HEK293T (cell line): ENCODE results near the gene CALD1.

Source experiments
- ELF4 ChIP-seq: fragments of 450-650 bp; IDR thresholded peaks from 2 replicates; pipeline ENCODE4 v1.6.1; 2017; ENCODE audit warnings: antibody characterized with exemption
- FOXK2 ChIP-seq: fragments of 450-650 bp; IDR thresholded peaks from 2 replicates; pipeline ENCODE4 v1.6.1; 2016; ENCODE audit warnings: mild to moderate bottlenecking
- FOXM1 ChIP-seq: fragments of 450-650 bp; IDR thresholded peaks from 2 replicates; pipeline ENCODE4 v1.6.1; 2017; ENCODE audit warnings: mild to moderate bottlenecking, borderline replicate concordance
- HDGF ChIP-seq: fragments of 450-650 bp; IDR thresholded peaks from 2 replicates; pipeline ENCODE4 v1.6.1; 2017; ENCODE audit warnings: antibody characterized with exemption, borderline replicate concordance
- L3MBTL2 ChIP-seq: fragments of 450-650 bp; conservative IDR thresholded peaks from 2 replicates; pipeline ENCODE4 v1.6.1; 2016; ENCODE audit warnings: mild to moderate bottlenecking
- NFRKB ChIP-seq: fragments of 450-650 bp; IDR thresholded peaks from 2 replicates; pipeline ENCODE4 v1.6.1; 2016; ENCODE audit warnings: mild to moderate bottlenecking, moderate library complexity
- SP1 ChIP-seq: fragments of 450-650 bp; IDR thresholded peaks from 2 replicates; pipeline ENCODE4 v1.6.1; 2017
- SUZ12 ChIP-seq: fragments of 450-650 bp; IDR thresholded peaks from 2 replicates; pipeline ENCODE4 v1.6.1; 2016; ENCODE audit warnings: mild to moderate bottlenecking
- TARDBP ChIP-seq: fragments of 450-650 bp; IDR thresholded peaks from 2 replicates; pipeline ENCODE4 v1.6.1; 2016
- ZNF384 ChIP-seq: fragments of 450-650 bp; IDR thresholded peaks from 2 replicates; pipeline ENCODE4 v1.6.1; 2016
- TF ChIP-seq, protein P1 (sequence below): fragments of 450-650 bp; IDR thresholded peaks from 2 replicates; pipeline ENCODE4 v1.6.1; 2016

DNA sequence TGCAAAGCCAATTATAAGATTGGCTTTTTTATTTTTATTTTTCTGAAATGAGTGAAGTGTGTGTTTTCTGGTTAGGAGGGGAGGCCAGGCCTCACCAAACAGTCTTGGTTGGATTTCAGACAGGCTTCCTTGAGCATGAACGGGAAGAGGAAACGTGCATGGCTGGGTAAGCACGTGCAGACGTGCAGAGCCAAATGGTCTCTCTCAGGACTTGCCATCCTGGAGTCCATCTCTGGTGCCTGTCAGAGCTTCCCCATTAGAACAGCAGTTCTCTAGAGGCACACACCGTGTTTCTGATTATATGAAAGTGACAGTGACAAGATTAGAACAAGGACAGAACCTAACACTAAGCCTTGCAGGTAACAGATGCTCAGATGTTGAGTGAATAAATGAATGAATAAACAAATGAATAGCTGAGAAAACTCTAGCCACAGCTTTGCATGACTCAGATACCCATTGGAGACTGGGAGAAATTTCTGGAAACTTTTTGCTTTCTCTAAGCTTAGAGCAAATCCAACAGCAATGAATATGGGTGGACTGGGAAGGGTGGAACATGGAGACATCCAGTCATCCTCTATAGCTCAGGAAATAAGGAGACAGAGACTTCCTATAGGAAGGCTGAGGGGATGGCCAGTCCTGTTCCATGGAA, 11.8 kb upstream of the CALD1 start:
- TF ChIP-seq NFRKB (no peak), FOXM1 (no peak), TARDBP (no peak), SUZ12 (no peak), ELF4 (no peak), SP1 (no peak), FOXK2 (no peak), ZNF384 (no peak), HDGF (no peak), L3MBTL2 (no peak)
- TF ChIP-seq, protein P1, sequence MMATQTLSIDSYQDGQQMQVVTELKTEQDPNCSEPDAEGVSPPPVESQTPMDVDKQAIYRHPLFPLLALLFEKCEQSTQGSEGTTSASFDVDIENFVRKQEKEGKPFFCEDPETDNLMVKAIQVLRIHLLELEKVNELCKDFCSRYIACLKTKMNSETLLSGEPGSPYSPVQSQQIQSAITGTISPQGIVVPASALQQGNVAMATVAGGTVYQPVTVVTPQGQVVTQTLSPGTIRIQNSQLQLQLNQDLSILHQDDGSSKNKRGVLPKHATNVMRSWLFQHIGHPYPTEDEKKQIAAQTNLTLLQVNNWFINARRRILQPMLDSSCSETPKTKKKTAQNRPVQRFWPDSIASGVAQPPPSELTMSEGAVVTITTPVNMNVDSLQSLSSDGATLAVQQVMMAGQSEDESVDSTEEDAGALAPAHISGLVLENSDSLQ = no peak
